BE2C (cell line): ENCODE data around the gene S100A9.
A peak's percentile ranks its signal among the peaks of the same experiment; 100 is the strongest.

ENCODE experiments used
- DNase-seq: peaks from one replicate; pipeline ENCODE4 v3.0.0-alpha.2; 2020
- H3K27me3 ChIP-seq: fragments of 250-450 bp; sonication (Bioruptor Pico); 2 replicates; pipeline ENCODE4 v1.5.1; 2020; ENCODE audit warnings: mild to moderate bottlenecking
- H3K36me3 ChIP-seq: fragments of 250-450 bp; sonication (Bioruptor Pico); 2 replicates; pipeline ENCODE4 v1.5.1; 2020; ENCODE audit warnings: mild to moderate bottlenecking
- H3K4me1 ChIP-seq: fragments of 250-450 bp; sonication (Bioruptor Pico); 2 replicates; pipeline ENCODE4 v1.5.1; 2020
- H3K4me3 ChIP-seq: 2 replicates; pipeline ENCODE4 v1.5.1; 2011; ENCODE audit warnings: low read depth, low read length
- H3K9me3 ChIP-seq: fragments of 250-450 bp; sonication (Bioruptor Pico); 2 replicates; pipeline ENCODE4 v1.5.1; 2020
- TF ChIP-seq, protein P1 (sequence below): IDR thresholded peaks from 2 replicates; pipeline ENCODE4 v1.5.1; 2012; ENCODE audit warnings: mild to moderate bottlenecking, low read depth, low read length

S100A9 gene

DNA sequence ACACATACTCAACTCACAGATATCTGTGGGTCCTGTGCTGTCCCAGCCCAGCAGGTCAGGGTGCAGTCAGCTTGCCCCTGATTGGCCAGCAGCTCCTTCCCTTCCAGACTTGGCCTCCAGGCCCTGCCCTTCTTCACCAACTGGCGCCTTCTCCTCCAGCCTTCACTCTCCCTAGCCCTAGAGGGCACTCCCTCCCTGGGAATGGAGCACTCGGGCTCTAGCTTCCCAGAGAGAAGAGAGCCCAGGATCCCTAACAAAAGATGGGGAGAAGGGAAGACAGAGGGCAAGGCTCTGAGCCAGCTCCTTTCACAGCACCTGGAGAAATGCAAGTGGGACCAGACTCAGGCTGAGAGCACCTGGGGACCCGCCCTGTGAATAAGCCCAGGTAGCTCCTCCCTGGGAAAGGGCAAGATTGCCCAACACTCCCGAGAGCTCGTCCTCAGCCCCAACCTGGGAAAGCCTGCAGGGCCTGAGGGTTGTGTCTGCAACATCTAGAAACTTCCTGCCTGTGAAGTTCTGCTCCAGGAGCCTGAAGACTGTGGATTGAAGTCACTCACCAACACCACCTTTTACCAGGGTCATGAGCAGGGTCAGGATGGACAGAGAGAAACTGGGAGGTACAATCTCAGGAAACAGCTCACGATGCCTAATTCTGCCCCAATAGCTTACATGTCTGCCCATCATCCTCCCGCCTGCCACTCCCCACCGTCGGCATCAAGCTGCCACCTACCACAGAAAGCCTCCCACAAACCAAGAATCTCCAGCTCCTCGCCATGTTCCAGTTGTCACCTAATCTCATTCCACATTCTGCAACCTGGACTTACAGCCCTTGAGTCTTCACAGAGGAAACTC is 8.9 kb upstream of the S100A9 start, which contains the start of gene PGLYRP4:
TSS of gene PGLYRP4 (minus strand) at position 331 of the 852 bp plus-strand sequence. CDS start 909 bp downstream, outside the sequence.
- Histone ChIP-seq H3K4me1 (no peaks in the 10 kb centered on the region), H3K9me3 (no peaks in the 10 kb centered on the region), H3K36me3 (no peaks in the 10 kb centered on the region), H3K27me3 (peaks cover 23% of the 10 kb centered on the region), H3K4me3 (no peak within 1 kb of the TSS)
- no peak for DNase-seq
- TF ChIP-seq, protein P1, sequence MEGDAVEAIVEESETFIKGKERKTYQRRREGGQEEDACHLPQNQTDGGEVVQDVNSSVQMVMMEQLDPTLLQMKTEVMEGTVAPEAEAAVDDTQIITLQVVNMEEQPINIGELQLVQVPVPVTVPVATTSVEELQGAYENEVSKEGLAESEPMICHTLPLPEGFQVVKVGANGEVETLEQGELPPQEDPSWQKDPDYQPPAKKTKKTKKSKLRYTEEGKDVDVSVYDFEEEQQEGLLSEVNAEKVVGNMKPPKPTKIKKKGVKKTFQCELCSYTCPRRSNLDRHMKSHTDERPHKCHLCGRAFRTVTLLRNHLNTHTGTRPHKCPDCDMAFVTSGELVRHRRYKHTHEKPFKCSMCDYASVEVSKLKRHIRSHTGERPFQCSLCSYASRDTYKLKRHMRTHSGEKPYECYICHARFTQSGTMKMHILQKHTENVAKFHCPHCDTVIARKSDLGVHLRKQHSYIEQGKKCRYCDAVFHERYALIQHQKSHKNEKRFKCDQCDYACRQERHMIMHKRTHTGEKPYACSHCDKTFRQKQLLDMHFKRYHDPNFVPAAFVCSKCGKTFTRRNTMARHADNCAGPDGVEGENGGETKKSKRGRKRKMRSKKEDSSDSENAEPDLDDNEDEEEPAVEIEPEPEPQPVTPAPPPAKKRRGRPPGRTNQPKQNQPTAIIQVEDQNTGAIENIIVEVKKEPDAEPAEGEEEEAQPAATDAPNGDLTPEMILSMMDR = no peak

DNA sequence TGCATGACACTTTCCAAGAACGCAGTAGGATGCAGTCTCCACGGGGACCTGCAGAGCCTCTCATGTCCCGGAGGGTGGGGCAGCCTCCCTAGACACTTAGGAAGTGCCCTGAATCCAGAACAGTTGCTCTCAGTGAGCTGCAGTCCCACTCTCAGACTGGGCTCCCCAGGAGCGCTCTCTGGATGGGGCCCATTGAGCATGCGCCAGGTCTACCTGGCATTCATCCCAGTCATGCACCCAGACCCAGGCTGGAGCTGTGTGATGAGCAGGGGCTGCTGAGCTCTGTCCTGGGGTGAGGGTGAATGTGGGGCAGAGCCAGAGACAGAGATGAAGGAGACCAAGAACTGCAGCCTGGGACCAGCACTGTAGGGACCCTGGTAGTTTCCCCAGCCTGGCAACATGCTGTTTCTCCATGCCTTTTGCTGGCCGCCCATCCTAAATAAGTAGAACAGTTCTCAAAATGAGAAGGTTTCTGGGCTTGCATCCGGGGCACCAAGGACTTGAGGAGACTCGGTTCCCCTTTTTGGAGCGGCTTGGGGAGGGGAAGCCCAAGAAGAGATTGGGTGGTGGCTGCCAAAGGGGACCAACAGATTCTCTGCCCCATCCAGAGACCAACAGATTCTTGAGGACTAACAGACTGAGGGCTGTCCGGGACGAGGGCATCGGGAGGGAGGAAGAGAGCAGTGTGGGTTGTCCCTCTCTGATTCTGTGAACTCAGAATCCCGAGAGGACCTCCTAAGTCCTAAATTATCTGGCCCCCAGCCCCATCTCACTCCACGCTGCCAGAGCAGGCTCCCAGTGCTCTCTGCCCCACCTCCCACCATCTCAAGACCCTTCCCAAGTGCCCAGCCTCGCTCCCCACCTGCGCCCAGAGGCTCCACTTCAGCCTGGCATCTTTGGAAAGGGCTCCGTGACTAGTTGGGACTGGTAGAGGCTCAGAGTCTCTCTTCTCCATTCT is 8.0 kb upstream of the S100A9 start:
- TF ChIP-seq, protein P1 = no peak
- H3K4me1 ChIP-seq = no peaks in the 10 kb centered on the region
- no peaks in the 10 kb centered on the region for H3K36me3 ChIP-seq
- DNase-seq = peak; percentile 44
- no peaks in the 10 kb centered on the region for H3K9me3 ChIP-seq
- H3K27me3 ChIP-seq = peaks cover 23% of the 10 kb centered on the region
- H3K4me3 ChIP-seq = no peak overlapping the region

DNA sequence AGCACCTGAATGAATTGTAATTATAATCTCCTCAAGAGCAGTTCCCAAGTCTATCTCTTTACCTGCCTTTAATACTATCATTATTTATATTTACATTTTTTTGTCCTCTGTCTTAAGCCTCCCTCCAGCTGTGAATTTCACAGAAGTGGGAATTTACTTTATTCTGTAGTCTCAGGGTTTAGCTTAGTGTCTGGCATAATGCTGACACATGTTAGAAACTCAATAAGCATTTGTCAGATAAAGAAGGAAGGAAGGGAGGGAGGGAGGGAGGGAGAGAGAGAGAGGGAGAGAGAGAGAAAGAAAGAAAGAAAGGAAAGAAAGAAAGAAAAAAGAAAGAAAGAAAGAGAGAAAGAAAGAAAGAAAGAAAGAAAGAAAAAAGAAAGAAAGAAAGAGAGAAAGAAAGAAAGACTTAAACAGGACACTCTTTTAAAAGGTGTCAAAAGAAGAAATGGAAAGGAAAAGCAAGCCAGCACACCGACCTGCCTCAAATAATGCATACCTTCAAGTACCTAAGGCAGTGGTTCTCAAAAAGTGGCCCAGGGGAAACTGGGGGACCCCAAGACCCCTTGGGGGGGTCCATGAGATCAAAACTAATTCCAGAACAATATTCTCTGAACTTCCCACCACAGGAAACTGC is 7.2 kb upstream of the S100A9 start:
- DNase-seq = no peak
- Histone ChIP-seq H3K4me1 (no peaks in the 10 kb centered on the region), H3K36me3 (no peaks in the 10 kb centered on the region), H3K27me3 (peaks cover 23% of the 10 kb centered on the region), H3K4me3 (no peak overlapping the region), H3K9me3 (no peaks in the 10 kb centered on the region)
- TF ChIP-seq, protein P1 = no peak

DNA sequence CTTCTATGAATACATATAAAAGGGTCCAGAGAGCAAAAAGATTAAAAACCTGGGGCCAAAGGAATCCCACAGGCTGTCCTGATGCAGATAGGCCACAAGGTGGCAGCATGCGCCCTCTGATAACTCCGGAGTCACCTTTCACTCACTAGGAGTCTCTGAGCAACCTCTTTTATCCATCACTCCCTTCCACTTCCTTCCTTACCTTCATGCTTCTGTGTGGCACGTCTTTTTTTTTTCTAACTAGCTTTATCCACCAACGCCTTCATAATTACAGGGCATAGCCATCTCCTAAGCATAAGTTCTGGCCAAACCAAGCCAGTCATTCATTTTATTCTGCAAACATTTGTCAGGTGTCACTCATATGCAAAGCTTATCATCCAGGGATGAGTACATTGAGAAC is 5.1 kb upstream of the S100A9 start:
- peak; percentile 75 for DNase-seq
- Histone ChIP-seq H3K27me3 (peaks cover 20% of the 10 kb centered on the region), H3K36me3 (no peaks in the 10 kb centered on the region), H3K9me3 (no peaks in the 10 kb centered on the region), H3K4me3 (no peak overlapping the region), H3K4me1 (no peaks in the 10 kb centered on the region)
- TF ChIP-seq, protein P1 = peak; percentile 97

DNA sequence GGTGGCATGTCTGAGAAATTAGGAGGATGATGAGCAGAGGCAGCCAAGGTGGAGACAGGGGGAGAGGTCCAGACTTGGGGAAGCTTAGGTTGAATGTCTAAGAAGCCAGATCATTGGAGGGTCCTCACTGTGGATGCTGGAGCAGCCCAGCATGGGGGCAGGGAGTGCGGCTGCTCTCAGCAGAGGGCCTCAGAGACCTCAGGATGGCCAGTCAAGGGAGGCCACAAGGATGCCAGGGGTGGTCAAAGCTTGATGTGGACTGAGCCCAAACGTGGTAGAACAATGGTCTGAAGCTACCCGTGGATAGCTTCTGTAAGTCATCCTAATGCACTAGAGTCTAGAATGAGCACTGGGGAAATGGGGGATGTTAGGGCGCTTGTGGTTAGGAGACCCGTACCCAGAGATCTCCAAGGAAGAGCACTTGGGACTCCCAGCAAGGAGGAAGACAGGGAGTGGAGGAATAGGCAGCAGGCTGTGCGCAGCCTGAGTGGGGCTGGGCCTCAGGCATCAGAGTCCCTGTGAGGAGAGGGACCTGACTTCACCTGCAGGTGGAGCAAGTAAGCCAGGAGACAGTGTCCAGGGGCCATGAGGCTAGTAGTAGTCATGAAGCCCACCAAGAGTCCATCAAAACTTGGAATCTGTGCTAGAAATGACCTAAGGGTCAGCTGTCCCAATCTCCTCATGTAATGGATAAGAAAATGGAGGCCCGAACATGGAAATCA is 4.3 kb upstream of the S100A9 start:
- H3K27me3 ChIP-seq = peaks cover 20% of the 10 kb centered on the region
- TF ChIP-seq, protein P1 = peak; percentile 72
- no peak overlapping the region for H3K4me3 ChIP-seq
- H3K36me3 ChIP-seq = no peaks in the 10 kb centered on the region
- no peaks in the 10 kb centered on the region for H3K4me1 ChIP-seq
- DNase-seq = peak; percentile 58
- H3K9me3 ChIP-seq = no peaks in the 10 kb centered on the region
